ENCODE results near the gene MYCBP. TPM values are rescaled to one million over a fixed set of nuclear protein-coding genes. Genes with fewer than 3 reads are reported as not detected.

Gene MYCBP
- total RNA-seq, 1 experiment from 2014 or later, result 13.3 TPM

Small RNAs within 50 kb of the gene (small RNA-seq; reads per million reads assigned to genes)
- gene GJA9-MYCBP, result 0 reads per million in 2 experiments

Other genes starting within 250 kb of the MYCBP start
- gene RRAGC, start 13.6 kb downstream of the MYCBP start, total RNA-seq (2014; rRNA removed; shearing (Covaris generic)), result 18.8 and 19.3 TPM in 2 replicates
- not detected in 2 replicates for gene GJA9, start 8.2 kb upstream of the MYCBP start, total RNA-seq (2014; rRNA removed; shearing (Covaris generic))
- not detected in 2 replicates for gene RHBDL2, start 68.5 kb upstream of the MYCBP start, total RNA-seq (2014; rRNA removed; shearing (Covaris generic))
- 88.1 and 93.9 TPM in 2 replicates for gene AKIRIN1, start 117.9 kb upstream of the MYCBP start, total RNA-seq (2014; rRNA removed; shearing (Covaris generic))
- 565 and 589 TPM in 2 replicates for gene NDUFS5, start 153.0 kb upstream of the MYCBP start, total RNA-seq (2014; rRNA removed; shearing (Covaris generic))

Measured in SK-MEL-5 (cell line).